NCI-H748 treated with DMSO at 0.1 percent for 48 hours (cell line): ENCODE measurements around the gene TRAF2.

Source experiments
- DNase-seq: peaks from one replicate; lab custom pipeline; 2025; lab: John Stamatoyannopoulos, UW

The TRAF2 gene

GRCh38 chr9:136913701-136914438, 27.6 kb downstream of the TRAF2 start:
- no peak for DNase-seq

GRCh38 chr9:136915632-136916329, 29.5 kb downstream of the TRAF2 start:
- DNase-seq: no peak

GRCh38 chr9:136916330-136917184, 30.2 kb downstream of the TRAF2 start:
- no peak for DNase-seq

GRCh38 chr9:136917902-136918301, 31.6 kb downstream of the TRAF2 start:
- DNase-seq: no peak

GRCh38 chr9:136920069-136920468, 33.8 kb downstream of the TRAF2 start:
- DNase-seq: no peak

- no peak for DNase-seq
Observed at GRCh38 chr9:136920734-136921231, 34.5 kb downstream of the TRAF2 start.

- no peak for DNase-seq
Observed at GRCh38 chr9:136921307-136921706, 35.0 kb downstream of the TRAF2 start.

GRCh38 chr9:136921718-136922117, 35.4 kb downstream of the TRAF2 start:
- no peak for DNase-seq

GRCh38 chr9:136922540-136922939, 36.2 kb downstream of the TRAF2 start:
- no peak for DNase-seq

- DNase-seq: no peak
Observed at GRCh38 chr9:136923881-136924280, 37.6 kb downstream of the TRAF2 start.

GRCh38 chr9:136925414-136926153, 39.3 kb downstream of the TRAF2 start:
- no peak for DNase-seq

GRCh38 chr9:136926154-136926704, 39.9 kb downstream of the TRAF2 start:
- DNase-seq: no peak

GRCh38 chr9:136926749-136927148, 40.4 kb downstream of the TRAF2 start:
- no peak for DNase-seq

GRCh38 chr9:136927343-136928271, 41.3 kb downstream of the TRAF2 start:
- DNase-seq: no peak

GRCh38 chr9:136928591-136928990, 42.3 kb downstream of the TRAF2 start:
- no peak for DNase-seq

GRCh38 chr9:136930014-136930413, 43.7 kb downstream of the TRAF2 start:
- DNase-seq: no peak

GRCh38 chr9:136931611-136932130, 45.4 kb downstream of the TRAF2 start:
- no peak for DNase-seq

- DNase-seq: no peak
Observed at GRCh38 chr9:136934277-136934676, 48.0 kb downstream of the TRAF2 start.

- no peak for DNase-seq
Observed at GRCh38 chr9:136935651-136936050, 49.3 kb downstream of the TRAF2 start.

- no peak for DNase-seq
Observed at GRCh38 chr9:136936645-136937170, 50.4 kb downstream of the TRAF2 start.
